Ovary (tissue), 9 donors: Measurements from ENCODE around the gene ST6GALNAC3. TPM values are rescaled to one million over a fixed set of nuclear protein-coding genes. Genes with fewer than 3 reads are reported as not detected.

Experiments
- DNase-seq, 5 donors: peaks; one replicate each; pipeline ENCODE4 v3.0.0-alpha.2; 2019 to 2020
- H3K27ac ChIP-seq, 2 donors: fragments of 200-600 bp; one replicate each; pipeline versions ENCODE4 v1.5.1 to v1.8.0; 2019 to 2022
- H3K27me3 ChIP-seq: fragments of 200-600 bp; one replicate; pipeline ENCODE4 v1.8.0; 2022
- H3K36me3 ChIP-seq: fragments of 200-600 bp; sonication (generic); one replicate; pipeline ENCODE4 v1.5.1; 2019
- H3K4me1 ChIP-seq: one replicate; pipeline ENCODE4 v1.8.1; 2013; ENCODE audit warnings: mild to moderate bottlenecking, moderate library complexity; ENCODE audit not compliant: insufficient read depth
- H3K4me3 ChIP-seq: fragments of 200-600 bp; sonication (generic); one replicate; pipeline ENCODE4 v1.5.1; 2017
- H3K9me3 ChIP-seq, 2 donors: fragments of 200-600 bp in 1 of 2; sonication (generic) in 1 of 2; one replicate each; pipeline versions ENCODE4 v1.5.1 to v1.8.1; 2013 to 2019; ENCODE audit warnings: mild to moderate bottlenecking in 1 of 2, moderate library complexity in 1 of 2
- CTCF ChIP-seq, 3 donors: fragments of 450-650 bp in 2 of 3; fragments of 200-600 bp in 1 of 3; IDR thresholded peaks; one replicate each; pipeline versions ENCODE4 v1.5.1 to v1.8.0; 2016 to 2022; ENCODE audit warnings: antibody characterized with exemption in 3 of 3, mild to moderate bottlenecking in 1 of 3
- EP300 ChIP-seq: sonication (generic); formaldehyde crosslinking; IDR thresholded peaks from one replicate; pipeline ENCODE4 v1.6.1; 2017; ENCODE audit warnings: antibody characterized with exemption
- POLR2A ChIP-seq: fragments of 450-650 bp; IDR thresholded peaks from one replicate; pipeline ENCODE4 v1.6.1; 2017; ENCODE audit warnings: antibody characterized with exemption, mild to moderate bottlenecking, moderate library complexity
- WGBS, 3 donors: extraction: QIAGEN DNeasy Blood & Tissue Kit in 1 of 3; methylation state at CpG; one replicate each; pipeline versions ENCODE4 v1.1.5 to v1.1.7; 2013 to 2017; 5-methylcytosine and 5-hydroxymethylcytosine counted together
- intact Hi-C, 4 donors: fragments of 100-400 bp; cut with DNase I; formaldehyde crosslinking; loops; one replicate each; pipeline versions ENCODE4 v1.11.0 to v1.15.1; 2022 to 2023
- polyA plus RNA-seq, 2 donors: library from polyadenylated mRNA; stranded (reverse); fragments of 200-250 nt in 1 of 2; fragments of 350-450 nt in 1 of 2; fragmentation: Illumina TruSeq in 1 of 2; extraction: RNeasy Lipid Tissue Mini Kit (QIAGEN cat#74804) in 1 of 2; gene quantifications; one replicate each; pipeline ENCODE4 v1.2.3, GENCODE V29; 2013 to 2014
- total RNA-seq, 7 donors: library from RNA; depleted of rRNA in 2 of 7; stranded (reverse); fragments of >200 nt in 2 of 7; fragmentation: NEBNext Ultra II Directional in 3 of 7; extraction: Animal tissue kit (Norgen Biotek cat#: 25700) in 3 of 7; gene quantifications; one replicate each; pipeline versions ENCODE4 v1.1.0 to v1.2.4, GENCODE V29; 2016 to 2023
- donor health status: DM: no; HTN: no; CAD: no; lungs with moderate emphysema.
- donor health status: DM: no; HTN: no; CAD: no.
- donor health status: Bipolar disorder and iron deficiency.
- donor health status: DM: yes; HTN: yes; CAD: no.
- donor health status: DM: no; HTN: no; CAD: no.
- donor health status: DM: yes; HTN: yes; CAD: no.

The ST6GALNAC3 gene
- total and polyA plus RNA-seq, 9 donors = 1.9 to 6.7 (median 4.0) TPM

- Histone ChIP-seq H3K4me3 (no peak overlapping the region), H3K36me3 (no peaks in the 10 kb centered on the region), H3K27ac (no peak overlapping the region), H3K9me3 (no peaks in the 10 kb centered on the region), H3K27me3 (no peaks in the 10 kb centered on the region), H3K4me1 (no peaks in the 10 kb centered on the region)
- TF ChIP-seq CTCF (IDR thresholded peaks at IDR 0.05) (no peak), EP300 (no peak), POLR2A (no peak)
- intact Hi-C loops = loop anchor here in 1 of 4 donors (5.0 kb wide), 1 partner anchor 1709 kb away; the partner anchor contains the start of gene ERICH3
- 12 to 21% (median 19%) methylated on average over 1 of the region's 1 CpG for WGBS, 3 donors
- DNase-seq = peak in 1 of 5 donors; percentile 25
Observed at GRCh38 chr1:76381450-76382097, 307.0 kb downstream of the ST6GALNAC3 start.

- TF ChIP-seq EP300 = no peak
- TF ChIP-seq CTCF (IDR thresholded peaks at IDR 0.05) = no peak
- no peak for TF ChIP-seq POLR2A
- intact Hi-C loops = no loop called here
Observed at GRCh38 chr1:76388261-76388660, 313.7 kb downstream of the ST6GALNAC3 start.

GRCh38 chr1:76390456-76390855 is 315.9 kb downstream of the ST6GALNAC3 start:
- no peak overlapping the region for H3K4me3 ChIP-seq
- H3K9me3 ChIP-seq = no peaks in the 10 kb centered on the region
- no peaks in the 10 kb centered on the region for H3K36me3 ChIP-seq
- no peak for DNase-seq
- H3K27ac ChIP-seq = no peak overlapping the region
- H3K27me3 ChIP-seq = no peaks in the 10 kb centered on the region
- no peak for TF ChIP-seq POLR2A
- TF ChIP-seq CTCF (IDR thresholded peaks at IDR 0.05) = no peak
- no peaks in the 10 kb centered on the region for H3K4me1 ChIP-seq
- intact Hi-C loops = no loop called here

More at GRCh38 chr1:76388261-76388660, 313.7 kb downstream of the ST6GALNAC3 start:
- H3K4me3 ChIP-seq = no peak overlapping the region
- no peaks in the 10 kb centered on the region for H3K36me3 ChIP-seq
- DNase-seq = no peak
- 60 to 70% (median 66%) methylated on average over 2 of the region's 2 CpGs for WGBS, 3 donors
- no peak overlapping the region for H3K27ac ChIP-seq
- H3K9me3 ChIP-seq = no peaks in the 10 kb centered on the region
- no peaks in the 10 kb centered on the region for H3K4me1 ChIP-seq
- H3K27me3 ChIP-seq = no peaks in the 10 kb centered on the region

- H3K36me3 ChIP-seq = no peaks in the 10 kb centered on the region
- TF ChIP-seq CTCF (IDR thresholded peaks at IDR 0.05) (no peak), POLR2A (no peak)
- no peaks in the 10 kb centered on the region for H3K27me3 ChIP-seq
- WGBS, 3 donors = 80 to 91% (median 90%) methylated on average over 2 of the region's 2 CpGs
- no peaks in the 10 kb centered on the region for H3K9me3 ChIP-seq
- no peak overlapping the region for H3K27ac ChIP-seq
- no peak for DNase-seq
- H3K4me1 ChIP-seq = no peaks in the 10 kb centered on the region
- H3K4me3 ChIP-seq = no peak overlapping the region
- intact Hi-C loops = no loop called here
Observed at GRCh38 chr1:76395059-76395458, 320.5 kb downstream of the ST6GALNAC3 start.
